ENCODE results near the gene GADL1.

Gene GADL1

DNA sequence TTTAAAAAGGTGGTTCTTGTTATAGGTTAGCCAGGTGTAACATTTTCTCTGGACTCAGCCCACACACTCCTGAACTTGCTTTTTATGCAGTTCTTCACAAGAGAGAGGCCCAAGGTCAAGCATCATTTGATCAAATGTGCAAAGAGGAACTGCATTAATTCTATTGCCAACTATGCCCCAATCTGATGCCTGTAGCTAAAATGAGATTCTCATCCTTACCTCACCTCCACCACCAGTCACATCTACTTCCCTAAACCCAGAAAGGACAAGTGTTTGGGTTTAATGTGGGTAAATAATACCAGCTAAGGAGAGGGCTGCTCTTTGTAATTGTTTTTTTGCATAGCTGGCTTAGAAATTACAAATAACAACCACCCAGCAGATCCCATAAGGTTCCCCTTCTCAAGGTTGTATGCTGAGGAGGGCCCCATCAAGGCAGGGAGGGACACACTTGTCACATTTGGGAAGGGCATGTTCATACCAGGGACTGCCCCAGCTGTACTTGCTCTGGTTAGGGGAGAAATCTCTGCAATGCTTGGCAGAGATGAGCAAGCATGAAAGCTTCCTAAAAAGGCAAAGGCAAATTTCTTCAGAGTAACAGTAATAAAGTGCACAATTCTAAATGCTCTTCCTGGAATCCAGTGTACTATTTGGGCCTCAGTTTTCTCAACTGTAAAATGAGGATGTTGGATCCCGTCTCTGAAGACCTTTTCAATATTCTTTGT, 211.9 kb downstream of the GADL1 start:
- H3K9me2 ChIP-seq (replicated peaks; ENCODE audit: control insufficient read depth, low read length), result no peaks in the 10 kb centered on the region
- H3K4me1 ChIP-seq (ENCODE audit: control insufficient read depth, low read length), result no peaks in the 10 kb centered on the region
- TF ChIP-seq, protein P1, sequence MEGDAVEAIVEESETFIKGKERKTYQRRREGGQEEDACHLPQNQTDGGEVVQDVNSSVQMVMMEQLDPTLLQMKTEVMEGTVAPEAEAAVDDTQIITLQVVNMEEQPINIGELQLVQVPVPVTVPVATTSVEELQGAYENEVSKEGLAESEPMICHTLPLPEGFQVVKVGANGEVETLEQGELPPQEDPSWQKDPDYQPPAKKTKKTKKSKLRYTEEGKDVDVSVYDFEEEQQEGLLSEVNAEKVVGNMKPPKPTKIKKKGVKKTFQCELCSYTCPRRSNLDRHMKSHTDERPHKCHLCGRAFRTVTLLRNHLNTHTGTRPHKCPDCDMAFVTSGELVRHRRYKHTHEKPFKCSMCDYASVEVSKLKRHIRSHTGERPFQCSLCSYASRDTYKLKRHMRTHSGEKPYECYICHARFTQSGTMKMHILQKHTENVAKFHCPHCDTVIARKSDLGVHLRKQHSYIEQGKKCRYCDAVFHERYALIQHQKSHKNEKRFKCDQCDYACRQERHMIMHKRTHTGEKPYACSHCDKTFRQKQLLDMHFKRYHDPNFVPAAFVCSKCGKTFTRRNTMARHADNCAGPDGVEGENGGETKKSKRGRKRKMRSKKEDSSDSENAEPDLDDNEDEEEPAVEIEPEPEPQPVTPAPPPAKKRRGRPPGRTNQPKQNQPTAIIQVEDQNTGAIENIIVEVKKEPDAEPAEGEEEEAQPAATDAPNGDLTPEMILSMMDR (IDR thresholded peaks at IDR 0.05; ENCODE audit: low read depth, low read length, poor library complexity, severe bottlenecking), result no peak
- no peak for TF ChIP-seq EZH2phosphoT487 (IDR thresholded peaks at IDR 0.05; ENCODE audit: borderline replicate concordance, low read length)
- H3F3A ChIP-seq (ENCODE audit: control insufficient read depth, insufficient read depth), result no peaks in the 10 kb centered on the region
- H3K27me3 ChIP-seq (ENCODE audit: control insufficient read depth, low read length), result no peaks in the 10 kb centered on the region
- H3K27ac ChIP-seq (ENCODE audit: low read depth, low read length), result no peak overlapping the region
- H3K79me2 ChIP-seq (ENCODE audit: control insufficient read depth, low read length), result no peaks in the 10 kb centered on the region
- H3K9me3 ChIP-seq (ENCODE audit: control insufficient read depth, insufficient read depth, low read length), result no peaks in the 10 kb centered on the region
- no peaks in the 10 kb centered on the region for H4K20me1 ChIP-seq (ENCODE audit: control insufficient read depth, insufficient read depth, low read depth, low read length)
- H3K4me3 ChIP-seq (ENCODE audit: low read length), result no peak overlapping the region
- H3K4me2 ChIP-seq (ENCODE audit: low read length), result no peak overlapping the region
- peaks cover 15% of the 10 kb centered on the region for H3K36me3 ChIP-seq (ENCODE audit: control insufficient read depth, low read length)

DNA sequence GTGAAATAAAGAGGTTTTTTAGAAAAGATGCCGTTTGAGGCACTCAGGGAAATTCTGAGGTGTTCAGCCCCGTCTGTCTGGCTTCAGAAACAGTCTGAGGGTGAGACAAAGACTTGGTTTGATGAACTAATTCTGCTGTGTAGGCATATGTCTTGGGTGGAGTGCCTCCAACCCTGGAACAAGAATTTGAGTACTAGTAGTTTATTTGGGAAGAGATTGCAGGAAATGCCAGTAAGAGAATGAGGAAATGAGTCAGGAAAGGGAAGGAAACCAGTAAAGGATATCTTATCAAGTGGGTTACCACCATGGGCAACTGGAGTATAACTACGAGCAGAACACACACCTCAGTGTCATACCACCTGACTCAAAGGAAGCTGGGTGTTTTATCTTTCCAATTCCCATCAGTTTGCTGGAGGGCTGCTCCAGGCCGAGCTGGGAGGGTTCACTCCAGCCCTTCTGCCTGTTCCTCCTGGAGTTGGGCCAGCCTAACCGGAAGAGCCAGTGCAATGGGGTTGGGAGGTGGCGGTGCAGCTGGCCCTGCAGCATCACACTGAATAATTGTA, 212.7 kb downstream of the GADL1 start:
- no peak overlapping the region for H3K27ac ChIP-seq (ENCODE audit: low read depth, low read length)
- H3K4me2 ChIP-seq (ENCODE audit: low read length), result no peak overlapping the region
- no peaks in the 10 kb centered on the region for H3F3A ChIP-seq (ENCODE audit: control insufficient read depth, insufficient read depth)
- H3K79me2 ChIP-seq (ENCODE audit: control insufficient read depth, low read length), result no peaks in the 10 kb centered on the region
- peaks cover 24% of the 10 kb centered on the region for H3K36me3 ChIP-seq (ENCODE audit: control insufficient read depth, low read length)
- no peaks in the 10 kb centered on the region for H3K9me2 ChIP-seq (replicated peaks; ENCODE audit: control insufficient read depth, low read length)
- no peaks in the 10 kb centered on the region for H3K4me1 ChIP-seq (ENCODE audit: control insufficient read depth, low read length)
- H3K27me3 ChIP-seq (ENCODE audit: control insufficient read depth, low read length), result no peaks in the 10 kb centered on the region
- H3K9me3 ChIP-seq (ENCODE audit: control insufficient read depth, insufficient read depth, low read length), result no peaks in the 10 kb centered on the region
- no peaks in the 10 kb centered on the region for H4K20me1 ChIP-seq (ENCODE audit: control insufficient read depth, insufficient read depth, low read depth, low read length)
- TF ChIP-seq, protein P1 (IDR thresholded peaks at IDR 0.05; ENCODE audit: low read depth, low read length, poor library complexity, severe bottlenecking), result no peak
- TF ChIP-seq EZH2phosphoT487 (IDR thresholded peaks at IDR 0.05; ENCODE audit: borderline replicate concordance, low read length), result no peak
- no peak overlapping the region for H3K4me3 ChIP-seq (ENCODE audit: low read length)

DNA sequence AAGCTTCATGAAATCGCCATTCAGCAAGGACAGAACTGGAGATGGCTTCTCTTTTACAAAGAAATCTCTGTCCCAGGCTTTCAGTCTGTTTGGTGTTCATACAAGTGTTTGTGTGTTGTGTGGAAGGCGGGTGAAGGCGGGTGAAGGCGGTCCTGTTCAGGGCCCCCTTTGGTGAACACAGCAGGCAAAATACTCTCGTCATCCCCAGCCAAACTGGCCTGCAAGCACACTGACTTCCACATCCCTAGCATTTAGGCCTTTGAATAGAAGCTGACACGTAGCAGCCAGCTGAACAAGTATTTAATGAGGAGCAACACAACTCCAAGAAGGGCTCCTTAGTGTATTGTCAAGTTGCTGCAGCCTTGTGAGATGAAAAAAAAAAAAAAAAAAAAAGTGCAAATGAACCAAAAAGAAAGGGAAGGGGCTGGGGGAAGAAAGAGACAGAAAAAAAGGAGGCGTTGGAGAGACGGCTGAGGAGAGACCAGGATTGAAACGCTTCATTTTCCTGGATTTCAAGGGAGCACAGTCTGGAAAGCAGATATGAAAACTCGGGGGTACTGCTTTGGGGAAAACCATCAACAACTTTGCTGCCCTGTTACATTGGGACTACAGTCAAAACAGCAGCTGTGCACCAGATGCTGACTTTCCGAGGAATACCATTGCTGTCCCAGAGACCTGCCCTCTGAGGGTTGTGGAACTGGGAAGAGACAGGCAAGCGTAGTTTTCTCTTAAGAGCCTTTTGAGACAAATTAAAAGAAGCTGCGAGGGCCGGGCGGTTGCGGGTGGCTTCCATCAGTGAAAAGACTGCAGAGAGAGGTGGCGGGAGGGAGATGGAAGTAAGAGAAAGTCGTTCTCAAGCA, 213.4 kb downstream of the GADL1 start:
- Histone ChIP-seq H3K79me2 (ENCODE audit: control insufficient read depth, low read length) (no peaks in the 10 kb centered on the region), H3K27me3 (ENCODE audit: control insufficient read depth, low read length) (no peaks in the 10 kb centered on the region), H3K4me3 (ENCODE audit: low read length) (no peak overlapping the region), H3K9me2 (replicated peaks; ENCODE audit: control insufficient read depth, low read length) (no peaks in the 10 kb centered on the region), H4K20me1 (ENCODE audit: control insufficient read depth, insufficient read depth, low read depth, low read length) (no peaks in the 10 kb centered on the region), H3K36me3 (ENCODE audit: control insufficient read depth, low read length) (peaks cover 29% of the 10 kb centered on the region), H3K9me3 (ENCODE audit: control insufficient read depth, insufficient read depth, low read length) (no peaks in the 10 kb centered on the region), H3K4me1 (ENCODE audit: control insufficient read depth, low read length) (no peaks in the 10 kb centered on the region), H3K4me2 (ENCODE audit: low read length) (no peak overlapping the region), H3K27ac (ENCODE audit: low read depth, low read length) (no peak overlapping the region), H3F3A (ENCODE audit: control insufficient read depth, insufficient read depth) (no peaks in the 10 kb centered on the region)
- no peak for TF ChIP-seq EZH2phosphoT487 (IDR thresholded peaks at IDR 0.05; ENCODE audit: borderline replicate concordance, low read length)

Measured in DOHH2 (cell line).